GM19035 (cell line): ENCODE data around the gene PLA2G4B.
"Not testable (repeated sequence)": the region's sequence is repeated elsewhere in the genome, so short reads cannot be mapped to it uniquely, and the experiment has no call there.

Experiments
- ATAC-seq: cut with Tn5 transposase; IDR thresholded peaks from one replicate; pipeline ENCODE4 v1.9.1; 2021; ENCODE audit not compliant: unreplicated experiment

PLA2G4B gene

DNA sequence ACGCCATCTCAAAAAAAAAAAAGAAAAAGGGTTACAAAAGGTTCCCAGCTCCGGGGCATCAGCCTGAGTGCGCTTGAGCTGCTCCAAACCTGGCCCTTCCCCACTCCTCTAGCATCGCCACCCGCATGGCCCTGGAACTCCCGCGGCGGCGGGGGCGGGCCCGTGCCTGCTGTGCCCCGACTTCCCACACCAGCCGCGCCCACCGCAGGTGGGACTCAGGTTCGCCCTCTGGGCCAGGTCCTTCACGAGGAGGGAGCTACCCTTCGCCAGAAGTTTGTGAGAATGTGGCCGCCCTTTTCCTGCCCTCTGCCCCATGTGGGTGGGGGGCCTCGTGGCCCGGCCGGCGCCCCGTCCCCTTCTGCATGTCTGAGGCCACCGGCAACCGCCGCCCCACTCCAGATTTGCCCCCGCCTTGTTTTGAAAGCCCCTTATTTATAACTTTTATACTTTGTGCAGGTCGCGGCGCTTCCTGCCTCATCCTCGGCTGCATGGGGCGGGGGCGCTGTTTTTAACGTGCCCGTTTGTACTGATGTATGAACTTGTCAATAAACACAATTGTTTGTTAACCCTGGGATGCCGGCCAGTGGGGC lies 11.3 kb upstream of the PLA2G4B start:
- ATAC-seq = peak; percentile 14

DNA sequence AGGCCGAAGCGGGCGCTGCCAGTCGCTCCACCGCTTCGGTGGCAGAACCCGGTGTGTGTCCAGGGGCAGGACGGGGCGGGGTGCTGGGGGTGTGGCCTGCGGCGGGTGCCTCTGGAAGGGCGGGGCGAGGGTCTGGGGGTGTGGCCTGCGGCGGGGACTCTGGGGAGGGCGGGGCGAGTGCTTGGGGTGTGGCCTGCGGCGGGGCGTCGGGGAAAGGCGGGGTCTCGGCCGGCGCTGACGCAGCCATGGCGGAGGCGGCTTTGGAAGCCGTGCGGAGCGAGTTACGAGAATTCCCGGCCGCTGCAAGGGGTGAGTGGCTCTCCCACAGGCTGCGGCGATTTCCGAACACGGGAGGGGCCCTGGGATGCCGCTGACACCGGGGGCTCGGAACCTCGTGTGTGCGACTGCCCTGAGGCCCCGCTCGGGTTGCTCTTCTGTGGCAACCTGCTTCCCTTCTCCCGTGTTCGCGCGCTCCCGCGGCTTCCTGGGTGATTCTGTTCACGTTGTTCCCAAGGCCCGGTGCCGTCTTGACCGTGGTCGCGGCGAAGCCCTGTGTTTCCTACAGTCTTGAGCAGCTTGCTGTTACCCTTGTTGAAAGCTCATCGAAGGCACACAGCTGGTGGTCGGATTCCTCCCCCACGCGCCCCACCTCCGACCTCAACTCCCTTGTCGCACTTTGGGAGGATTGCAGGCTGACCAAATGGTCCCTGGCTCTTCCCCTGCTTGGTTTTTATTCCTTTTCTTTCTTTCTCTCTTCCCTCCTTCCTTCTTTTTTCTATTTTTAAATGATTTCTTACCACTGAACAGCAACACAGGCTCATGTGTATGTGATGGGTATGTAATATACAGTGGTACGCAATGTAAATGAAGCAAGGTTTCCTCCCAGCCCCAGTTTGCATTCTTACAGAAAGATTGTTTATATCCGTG lies 10.5 kb upstream of the PLA2G4B start, which contains the start of gene JMJD7:
Gene JMJD7 (plus strand): TSS at position 213 of the 927 bp plus-strand sequence. CDS start 33 bp downstream, at position 246.
- peak; percentile 76 for ATAC-seq

DNA sequence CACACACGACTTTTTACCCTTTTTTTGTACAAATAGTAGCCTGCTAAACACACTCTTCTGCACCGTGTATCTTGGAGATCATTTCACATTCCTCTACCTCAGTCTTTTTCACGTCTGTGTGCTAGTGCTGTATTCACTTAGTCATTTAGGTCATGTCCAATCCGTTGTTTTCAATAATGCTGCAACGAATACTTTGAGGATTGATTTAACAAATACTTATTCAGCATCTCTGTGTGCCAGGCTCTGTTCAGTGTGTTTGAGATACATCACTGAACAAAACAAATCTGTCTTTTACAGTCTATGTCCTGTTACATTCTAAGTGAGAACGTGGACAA lies 9.9 kb upstream of the PLA2G4B start:
- no peak for ATAC-seq

DNA sequence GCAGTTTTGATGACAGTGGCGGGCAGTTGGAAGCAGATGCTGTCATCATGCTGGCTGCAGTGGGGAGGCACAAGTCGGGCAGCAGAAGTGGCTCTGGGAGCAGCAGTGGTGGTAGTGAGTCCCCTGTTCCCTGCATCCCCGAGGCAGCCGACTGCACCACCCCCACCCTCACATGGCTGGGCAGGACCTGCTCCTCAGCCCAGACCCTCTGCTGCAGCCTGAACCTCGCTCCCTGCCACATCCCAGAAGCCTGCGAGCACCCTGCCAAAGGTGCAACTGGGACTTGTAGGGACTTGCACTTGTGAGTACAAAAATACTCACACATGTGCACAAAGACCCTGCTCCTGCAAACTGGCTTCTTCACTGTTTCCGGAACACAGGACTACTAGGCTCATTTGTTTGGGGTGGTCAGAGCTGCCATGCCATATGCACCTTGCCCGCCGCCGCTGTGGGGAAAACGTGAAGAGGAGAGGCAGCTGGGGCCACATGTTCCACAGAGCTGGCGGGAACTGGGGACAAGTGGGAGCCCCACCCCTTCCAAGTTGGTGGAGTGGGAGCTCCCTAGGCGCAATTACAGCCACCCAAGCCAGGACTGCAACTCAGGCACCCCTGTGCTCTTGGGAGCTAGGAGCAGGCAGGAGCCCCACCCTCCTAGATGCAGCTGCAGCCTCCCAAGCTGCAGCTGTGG lies 8.5 kb upstream of the PLA2G4B start:
- ATAC-seq = no peak

DNA sequence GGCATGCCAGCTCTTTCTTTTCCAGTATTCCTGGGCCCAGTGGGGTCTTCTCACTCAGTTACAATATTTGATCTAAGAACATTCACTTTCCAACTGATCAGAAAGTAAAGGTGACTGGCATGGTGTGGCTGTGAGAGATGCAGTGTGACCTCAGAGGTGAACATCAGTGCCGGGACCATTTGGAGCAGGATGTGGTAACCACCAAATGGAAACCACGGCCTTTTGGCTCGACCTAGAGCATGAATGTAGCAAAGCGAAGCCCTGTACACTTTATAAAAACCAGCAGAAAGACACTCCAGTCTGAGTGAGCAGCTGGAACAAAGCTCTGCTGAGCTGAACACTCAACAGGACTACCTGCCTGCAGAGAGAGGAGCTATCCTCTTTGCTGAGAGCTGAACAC lies 7.4 kb upstream of the PLA2G4B start:
- ATAC-seq = not testable (repeated sequence)

DNA sequence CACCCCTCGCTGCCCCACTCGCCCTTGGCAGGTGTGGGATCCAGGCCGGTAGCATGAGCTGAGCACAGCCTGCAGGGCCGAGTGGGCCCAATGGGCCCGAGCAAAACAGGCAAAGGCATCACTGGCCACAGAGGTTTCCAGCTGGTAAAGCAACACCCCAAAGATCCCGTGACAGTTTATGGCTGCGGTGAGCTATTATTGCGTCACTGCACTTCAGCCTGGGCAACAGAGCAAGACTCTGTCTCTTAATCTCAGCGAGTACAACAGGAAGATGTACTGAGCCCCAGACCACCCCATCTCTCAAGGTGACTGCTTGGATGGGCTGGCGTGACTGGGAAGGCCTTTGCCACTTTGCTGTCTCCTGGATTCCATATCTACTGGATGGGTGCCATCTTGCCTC lies 6.4 kb upstream of the PLA2G4B start:
- no peak for ATAC-seq

DNA sequence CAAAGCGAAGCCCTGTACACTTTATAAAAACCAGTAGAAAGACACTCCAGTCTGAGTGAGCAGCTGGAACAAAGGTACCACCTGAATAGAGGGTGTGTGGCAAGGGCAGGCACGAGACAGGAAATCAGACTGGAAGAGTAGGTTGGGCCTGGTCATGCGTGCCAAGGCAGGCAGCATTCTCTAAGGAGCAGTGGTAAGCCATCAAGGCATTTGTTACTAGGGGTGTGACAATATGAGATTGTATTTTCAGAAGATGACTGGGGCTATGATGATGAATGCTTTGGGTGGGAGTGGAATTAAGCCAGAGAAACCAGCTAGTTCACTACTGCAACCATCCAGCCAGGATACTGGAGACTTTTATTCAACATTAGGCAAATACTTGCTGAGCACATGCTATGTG lies 5.8 kb upstream of the PLA2G4B start:
- ATAC-seq = no peak

DNA sequence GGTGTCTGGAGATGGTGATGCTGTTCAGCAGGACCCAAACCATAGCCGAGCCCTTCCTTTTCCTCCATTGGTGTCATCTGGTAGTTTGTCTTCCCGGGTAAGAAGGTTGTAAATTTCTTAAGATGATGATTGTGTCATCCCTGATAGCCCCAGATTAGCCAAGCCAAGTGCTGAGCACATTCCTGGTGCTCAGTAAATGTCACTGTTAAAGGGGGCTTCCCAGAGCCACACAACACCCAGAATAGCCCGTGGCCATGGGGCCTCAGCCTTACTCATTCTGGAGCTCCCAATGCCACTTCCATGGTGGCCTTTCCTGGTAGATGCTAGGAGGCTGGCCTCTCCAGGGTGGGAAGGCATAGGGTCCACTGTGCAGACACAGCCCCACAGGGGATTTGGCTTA lies 4.6 kb upstream of the PLA2G4B start:
- ATAC-seq = no peak

DNA sequence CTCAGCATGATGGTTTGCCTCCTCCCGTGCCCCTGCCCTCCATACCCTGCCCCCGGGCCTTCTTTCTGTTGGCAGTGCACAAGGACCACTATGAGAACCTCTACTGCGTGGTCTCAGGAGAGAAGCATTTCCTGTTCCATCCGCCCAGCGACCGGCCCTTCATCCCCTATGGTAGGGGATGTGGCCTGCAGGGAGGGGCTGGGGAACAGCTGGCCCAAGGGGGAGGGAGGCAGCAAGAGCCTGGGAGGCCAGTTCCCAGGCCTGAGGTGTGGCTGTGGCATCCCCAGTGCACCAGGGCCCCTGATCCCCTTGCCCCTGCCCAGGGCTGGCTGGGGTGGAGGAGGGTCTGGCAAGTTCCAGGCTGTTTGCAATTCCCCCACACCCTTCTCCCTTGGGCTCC lies 2.6 kb upstream of the PLA2G4B start:
- no peak for ATAC-seq

DNA sequence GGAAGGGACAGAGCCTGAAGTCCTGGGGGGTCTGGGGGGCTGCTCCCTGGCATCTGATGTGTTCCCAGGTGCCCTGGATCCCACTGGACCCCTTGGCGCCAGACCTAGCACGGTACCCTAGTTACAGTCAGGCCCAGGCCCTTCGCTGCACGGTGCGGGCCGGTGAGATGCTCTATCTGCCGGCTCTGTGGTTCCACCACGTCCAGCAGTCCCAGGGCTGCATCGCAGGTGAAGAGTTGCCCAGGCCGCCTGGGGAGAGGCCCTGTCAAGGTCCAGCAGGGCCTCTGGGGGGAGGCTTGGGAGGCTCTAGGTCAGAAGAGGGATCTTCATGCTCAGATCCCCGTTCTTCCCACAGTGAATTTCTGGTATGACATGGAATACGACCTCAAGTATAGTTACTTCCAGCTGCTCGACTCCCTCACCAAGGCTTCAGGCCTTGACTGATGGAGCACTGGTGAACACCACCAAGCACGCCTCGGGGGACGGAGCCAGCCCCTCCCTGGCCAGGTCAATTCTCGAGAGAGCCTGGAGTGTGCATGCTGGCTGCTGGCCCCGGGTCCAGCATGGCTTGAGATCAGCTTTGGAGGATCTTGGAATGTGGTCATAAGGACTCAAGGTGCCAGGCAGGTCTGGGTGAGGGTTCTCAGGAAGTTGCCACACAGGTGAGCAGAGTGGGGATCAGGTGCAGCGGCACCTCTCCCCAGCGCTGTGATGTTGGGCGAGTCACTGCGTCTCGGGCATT lies 1.8 kb upstream of the PLA2G4B start:
- no peak for ATAC-seq

DNA sequence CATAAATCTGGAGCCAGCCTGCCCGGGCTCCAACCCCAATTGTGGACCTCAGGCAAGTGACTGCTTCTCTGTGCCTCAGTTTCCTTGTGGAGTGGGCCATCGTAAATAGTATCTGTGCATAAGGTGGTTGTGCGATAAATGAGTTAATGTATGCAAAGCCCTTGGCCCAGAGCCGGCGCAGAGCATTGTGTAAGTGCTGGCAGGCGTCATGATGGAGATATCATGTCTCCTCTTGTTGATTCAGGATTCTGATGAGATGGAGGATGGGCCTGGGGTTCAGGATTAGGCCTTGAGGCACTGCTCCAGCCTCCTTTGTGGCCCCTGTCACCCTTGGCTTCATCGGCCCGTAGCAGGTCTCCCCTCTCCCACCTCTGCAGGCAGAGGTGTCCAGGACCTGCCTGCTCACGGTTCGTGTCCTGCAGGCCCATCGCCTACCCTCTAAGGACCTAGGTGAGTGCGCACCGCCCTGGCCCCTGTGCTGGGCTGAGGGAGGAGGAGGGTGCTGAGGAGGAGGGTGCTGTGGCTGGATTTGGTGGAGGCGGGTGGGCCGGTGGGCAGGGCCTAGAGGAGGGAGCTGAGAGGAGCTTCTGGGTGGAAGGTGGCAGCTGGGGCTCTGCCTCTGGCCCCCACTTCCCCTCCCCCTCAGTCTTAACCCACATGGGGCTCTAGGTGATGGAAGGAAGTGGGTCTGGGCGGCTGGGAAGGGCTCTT lies 1.3 kb downstream of the PLA2G4B start:
- ATAC-seq = no peak

DNA sequence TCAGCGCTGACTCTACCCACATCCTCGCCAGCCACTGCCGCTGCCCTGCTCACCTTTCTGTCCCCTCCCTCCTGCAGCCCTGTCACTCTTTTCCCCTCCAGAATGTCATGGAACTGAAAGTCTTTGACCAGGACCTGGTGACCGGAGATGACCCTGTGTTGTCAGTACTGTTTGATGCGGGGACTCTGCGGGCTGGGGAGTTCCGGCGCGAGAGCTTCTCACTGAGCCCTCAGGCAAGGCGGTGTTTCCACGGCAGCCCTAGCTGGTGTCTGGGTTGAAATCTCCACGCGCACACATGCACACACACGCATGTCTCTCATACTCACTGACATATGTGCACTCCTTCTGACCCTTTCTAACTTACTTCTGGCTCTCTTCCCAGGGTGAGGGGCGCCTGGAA lies 2.0 kb downstream of the PLA2G4B start:
- ATAC-seq = no peak

DNA sequence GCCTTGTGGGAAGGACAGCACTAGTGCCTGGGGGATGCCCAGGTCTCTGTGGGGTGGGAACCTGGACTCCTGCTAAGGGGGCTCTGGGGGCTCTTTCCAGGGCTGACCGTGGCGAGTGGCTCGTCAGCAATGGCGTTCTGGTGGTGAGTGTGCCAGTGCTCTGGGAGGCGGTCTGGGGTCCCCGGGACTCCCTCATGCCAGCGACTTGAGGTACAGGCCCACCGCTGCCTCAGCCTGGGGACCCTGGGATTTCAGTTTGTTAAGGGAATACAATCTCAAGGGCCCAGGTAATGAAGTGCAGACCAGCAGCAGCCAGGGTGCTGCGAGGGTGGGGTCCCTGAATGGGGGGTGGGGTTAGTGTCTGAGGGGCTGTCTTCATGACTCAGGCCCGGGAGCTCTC lies 2.5 kb downstream of the PLA2G4B start:
- ATAC-seq = no peak

DNA sequence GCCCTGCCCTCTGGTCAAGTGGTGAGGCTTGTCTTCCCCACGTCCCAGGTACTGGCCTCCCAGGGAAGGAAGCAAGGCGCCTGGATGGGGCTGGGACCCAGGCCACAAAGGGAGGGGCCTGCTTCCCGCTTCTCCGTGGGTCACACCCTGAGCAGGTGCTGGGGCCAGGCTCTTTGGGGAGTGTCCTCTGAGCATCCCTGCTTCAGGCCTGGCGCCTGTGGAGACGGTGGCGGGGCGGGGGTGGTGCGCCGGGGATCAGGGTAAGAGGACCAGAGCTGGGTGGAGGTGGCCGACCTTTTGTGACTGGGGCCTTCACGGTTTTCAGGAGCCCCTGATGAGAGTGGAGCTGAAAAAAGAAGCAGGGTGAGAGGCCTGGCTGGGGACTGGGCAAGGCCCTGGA lies 3.6 kb downstream of the PLA2G4B start:
- no peak for ATAC-seq

DNA sequence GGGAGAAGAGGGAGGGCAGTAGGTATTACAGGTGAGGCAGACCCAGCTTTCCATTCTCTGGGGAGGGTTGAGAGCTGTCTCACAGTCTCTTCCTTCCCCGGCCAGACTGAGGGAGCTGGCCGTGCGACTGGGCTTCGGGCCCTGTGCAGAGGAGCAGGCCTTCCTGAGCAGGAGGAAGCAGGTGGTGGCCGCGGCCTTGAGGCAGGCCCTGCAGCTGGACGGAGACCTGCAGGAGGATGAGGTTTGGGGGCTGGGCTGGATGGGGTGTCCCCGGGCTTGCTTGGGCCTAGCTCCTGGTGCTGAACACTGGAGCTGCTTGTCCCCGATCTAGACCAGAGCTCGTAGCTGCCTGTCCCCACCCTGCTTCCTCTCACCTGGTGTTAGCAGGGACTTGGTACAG lies 4.9 kb downstream of the PLA2G4B start:
- ATAC-seq = no peak

DNA sequence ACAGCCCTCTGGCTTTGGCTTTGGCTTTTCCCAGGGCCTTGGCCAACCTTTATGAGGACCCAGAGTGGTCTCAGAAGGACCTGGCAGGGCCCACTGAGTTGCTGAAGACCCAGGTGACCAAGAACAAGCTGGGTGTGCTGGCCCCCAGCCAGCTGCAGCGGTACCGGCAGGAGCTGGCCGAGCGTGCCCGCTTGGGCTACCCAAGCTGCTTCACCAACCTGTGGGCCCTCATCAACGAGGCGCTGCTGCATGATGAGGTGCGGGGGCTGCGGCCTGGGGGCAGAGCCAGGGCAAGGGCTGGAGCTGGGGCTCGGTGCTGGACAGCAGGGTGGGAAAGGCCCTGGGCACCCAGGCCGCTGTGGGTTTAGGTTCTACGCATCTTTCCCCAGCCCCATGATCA lies 6.2 kb downstream of the PLA2G4B start:
- no peak for ATAC-seq

DNA sequence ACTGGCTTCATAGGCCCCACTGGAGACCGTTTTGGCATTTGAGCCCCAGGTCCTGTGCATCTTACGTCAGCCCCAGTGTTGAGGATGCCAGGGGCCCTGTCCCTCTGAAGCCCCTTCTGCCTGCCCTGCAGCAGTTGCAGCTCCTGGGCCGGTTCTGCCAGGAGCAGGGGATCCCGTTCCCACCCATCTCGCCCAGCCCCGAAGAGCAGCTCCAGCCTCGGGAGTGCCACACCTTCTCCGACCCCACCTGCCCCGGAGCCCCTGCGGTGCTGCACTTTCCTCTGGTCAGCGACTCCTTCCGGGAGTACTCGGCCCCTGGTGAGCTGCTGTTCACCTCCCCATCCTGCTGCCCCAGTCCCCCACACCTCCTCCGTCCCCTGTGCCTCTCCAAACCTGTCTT lies 8.6 kb downstream of the PLA2G4B start:
- no peak for ATAC-seq

DNA sequence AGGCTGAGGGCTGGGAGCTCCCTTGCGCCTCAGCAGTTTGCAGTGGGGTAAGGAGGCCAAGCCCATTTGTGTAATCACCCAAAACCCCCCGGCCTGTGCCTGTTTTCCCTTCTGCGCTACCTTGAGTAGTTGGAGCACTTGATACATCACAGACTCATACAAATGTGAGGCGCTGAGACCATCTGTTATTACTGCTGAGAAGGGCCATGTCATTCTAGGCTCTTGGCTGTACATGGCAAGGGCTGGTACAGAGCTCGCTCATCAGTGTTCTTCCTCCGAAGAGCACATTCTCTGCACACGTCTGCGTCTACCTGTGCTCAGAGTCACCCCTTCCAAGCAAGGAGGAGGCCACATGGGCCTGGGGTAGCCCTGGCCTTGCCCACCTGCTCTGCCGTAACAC lies 9.3 kb downstream of the PLA2G4B start:
- no peak for ATAC-seq

DNA sequence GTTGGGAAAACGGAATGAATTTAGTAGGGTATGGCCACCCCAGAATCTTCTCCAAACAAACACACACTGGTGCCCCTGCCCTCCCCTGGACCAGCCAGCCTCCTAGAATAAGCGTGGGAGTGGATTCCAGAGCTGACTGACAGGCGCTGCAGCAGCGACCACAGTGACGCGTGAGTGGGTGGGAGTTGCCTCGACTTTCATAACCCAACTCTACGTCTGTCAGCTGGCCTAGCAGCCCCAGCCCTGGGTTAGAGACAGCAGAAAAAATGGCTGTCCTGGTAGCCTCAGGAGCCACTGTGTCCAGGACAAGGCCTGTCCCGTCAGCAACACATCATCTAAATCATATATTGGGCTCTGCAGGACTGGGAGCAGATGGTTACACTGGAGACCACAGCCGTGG lies 10.0 kb downstream of the PLA2G4B start:
- ATAC-seq = no peak

DNA sequence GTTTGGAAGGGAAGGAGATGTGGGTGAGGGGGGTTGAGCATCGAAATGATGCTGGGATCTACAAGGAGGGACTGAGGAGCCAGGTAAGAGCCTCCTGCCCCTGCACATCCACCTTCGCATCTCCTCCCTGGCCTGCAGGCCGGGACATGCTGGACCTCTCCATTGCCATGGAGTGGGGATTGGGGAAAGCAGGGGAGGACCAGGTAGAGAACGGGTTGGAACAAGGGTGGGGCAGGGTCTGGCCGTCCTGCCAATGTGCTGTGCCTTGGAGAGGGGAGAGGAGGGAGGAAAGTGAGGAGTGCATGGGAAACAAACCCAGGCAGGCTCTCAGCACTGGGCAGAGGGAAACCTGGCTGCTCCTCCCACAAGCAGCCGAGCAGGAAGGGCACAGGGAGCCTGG lies 10.6 kb downstream of the PLA2G4B start:
- ATAC-seq = no peak

DNA sequence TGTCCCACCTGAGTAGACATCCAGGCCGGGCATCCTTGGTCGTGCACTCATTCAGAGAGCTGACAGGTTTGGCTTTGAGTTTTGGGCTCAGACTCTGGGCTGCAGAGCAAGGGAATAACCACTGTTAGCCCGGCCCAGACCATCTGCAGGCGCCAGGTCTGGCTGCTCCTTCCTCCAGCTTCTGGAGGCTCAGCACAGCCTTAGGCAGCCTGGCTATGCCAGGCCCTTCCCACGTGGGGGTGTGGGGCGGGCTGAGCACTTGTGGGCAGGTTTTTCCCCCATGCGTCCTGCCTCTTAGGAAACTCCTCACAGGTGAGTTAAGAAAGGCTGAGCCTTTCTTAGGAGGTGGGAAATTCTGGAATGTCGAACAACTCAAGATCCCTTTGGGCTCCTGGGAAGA lies 11.2 kb downstream of the PLA2G4B start:
- no peak for ATAC-seq
